Stimulated activated CD4-positive, alpha-beta T cell treated with anti-CD3 and anti-CD28 coated beads, Interleukin-15, amount 100 ng/mL, for 1 hour (primary cell): Measurements from ENCODE around the gene FIG4.
"Not testable (repeated sequence)": the region's sequence is repeated elsewhere in the genome, so short reads cannot be mapped to it uniquely, and the experiment has no call there.

Experiments
- DNase-seq, 2 donors: peaks; one replicate each; pipeline ENCODE4 v3.0.0-alpha.2; 2020; ENCODE audit warnings: low read depth in 1 of 2, low spot score in 1 of 2

FIG4 gene

DNA sequence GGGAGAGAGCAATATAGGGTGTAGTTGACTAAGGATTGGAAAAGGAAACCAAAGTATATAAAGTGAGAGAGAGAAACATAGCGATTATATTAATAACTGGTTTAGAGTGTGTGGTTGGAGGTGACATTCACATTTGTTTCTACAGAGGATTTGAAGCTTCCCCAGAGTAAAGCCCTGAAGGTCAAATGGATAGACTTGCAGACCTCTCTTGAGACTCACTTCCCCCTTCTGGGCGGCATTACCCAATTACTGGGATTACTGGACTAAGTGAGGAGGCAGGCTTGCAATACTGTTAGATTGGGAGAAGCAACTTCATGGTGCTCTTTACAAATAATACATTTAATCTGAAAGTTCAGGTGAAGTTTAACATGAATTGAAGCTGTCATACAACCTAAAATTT, 10.7 kb downstream of the FIG4 start:
- DNase-seq = no peak

DNA sequence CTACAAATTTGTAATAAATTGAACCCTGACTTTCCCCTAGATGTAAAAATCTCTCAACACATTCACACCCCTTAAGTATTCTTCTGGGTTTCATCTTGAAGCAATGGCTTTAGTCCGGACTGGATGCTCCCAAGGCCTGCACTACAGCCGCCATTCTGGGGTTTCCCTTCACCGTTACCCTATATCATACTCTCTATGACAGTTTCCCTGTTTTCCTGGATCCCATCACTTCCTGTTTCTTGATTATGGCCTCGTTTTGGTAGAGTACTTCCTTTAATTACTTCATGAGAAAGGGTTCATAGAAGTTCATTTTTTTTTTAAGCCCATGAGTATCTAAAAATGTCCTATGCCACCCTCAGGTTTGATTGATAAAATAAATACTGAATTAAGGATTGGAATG, 11.7 kb downstream of the FIG4 start:
- no peak for DNase-seq

DNA sequence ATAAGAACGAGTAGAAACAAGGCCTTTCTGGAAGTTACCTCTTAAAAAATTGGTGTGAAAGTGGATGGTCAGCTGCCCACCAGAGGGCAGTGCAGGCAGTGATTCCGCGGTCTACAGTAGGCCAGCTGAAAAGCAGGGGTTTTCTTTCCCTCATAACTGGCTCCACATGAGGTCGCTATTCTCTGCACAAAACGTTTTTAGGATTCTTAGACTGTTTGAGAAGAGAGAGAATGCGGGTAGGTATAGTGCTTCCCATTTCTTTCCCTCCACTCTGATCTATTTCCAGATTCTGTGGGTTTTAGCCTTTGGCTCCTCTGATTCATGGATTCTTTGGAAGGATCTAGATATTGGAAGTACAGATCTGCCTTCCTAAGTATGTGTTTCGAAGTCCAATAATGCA, 14.2 kb downstream of the FIG4 start:
- DNase-seq = peak; percentile 29 to 56

DNA sequence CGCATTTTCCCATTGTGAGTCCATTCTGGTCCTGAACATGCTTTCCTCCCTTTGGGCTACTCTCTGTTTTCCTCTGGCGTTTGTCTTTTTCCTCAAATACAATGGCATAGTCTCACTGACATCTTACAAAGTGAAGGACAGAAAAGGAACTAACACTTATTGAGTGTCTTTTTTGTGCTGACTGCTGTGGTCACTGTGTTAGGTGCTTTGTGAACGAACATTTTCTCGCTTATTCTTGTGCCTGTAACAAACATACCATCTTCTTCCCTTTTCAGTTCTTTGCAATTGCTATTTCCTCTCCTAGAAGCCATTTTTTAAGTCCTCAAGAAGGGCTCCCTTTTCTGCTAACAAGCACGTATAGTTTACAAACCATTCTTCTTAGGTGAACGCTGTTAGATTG, 15.4 kb downstream of the FIG4 start:
- no peak for DNase-seq

DNA sequence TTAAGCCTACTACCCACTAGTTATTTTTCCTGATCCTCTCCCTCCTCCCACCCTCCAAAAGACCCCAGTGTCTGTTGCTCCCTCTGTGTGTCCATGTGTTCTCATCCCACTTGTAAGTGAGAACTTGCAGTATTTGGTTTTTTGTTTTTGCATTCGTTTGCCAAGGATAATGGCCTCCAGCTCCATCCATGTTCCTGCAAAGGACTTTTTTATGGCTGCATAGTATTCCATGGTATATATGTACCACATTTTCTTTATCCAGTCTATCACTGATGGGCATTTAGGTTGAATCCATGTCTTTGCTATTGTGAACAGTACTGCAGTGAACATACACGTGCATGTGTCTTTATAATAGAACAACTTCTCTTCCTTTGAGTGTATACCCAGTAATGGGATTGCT, 17.0 kb downstream of the FIG4 start:
- DNase-seq = not testable (repeated sequence)

DNA sequence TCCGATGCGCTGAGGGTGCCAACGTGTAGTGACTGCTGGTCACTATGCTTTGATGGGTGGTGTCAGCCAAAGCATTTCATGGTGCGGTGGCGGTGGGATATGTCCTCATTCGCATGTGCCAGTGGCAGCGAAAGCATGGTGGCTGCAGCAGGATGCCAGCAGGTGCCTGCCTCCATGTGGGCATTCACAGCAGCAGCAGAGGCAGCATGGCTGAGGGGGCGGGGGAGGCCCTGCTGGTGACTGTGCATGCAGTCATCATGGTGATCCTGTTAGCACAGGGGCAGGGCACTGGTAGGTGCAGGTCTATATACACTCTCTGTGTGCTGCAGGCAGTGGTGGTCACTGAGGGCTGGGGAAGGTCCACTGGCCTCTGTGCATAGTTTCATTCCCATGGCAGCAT, 22.0 kb downstream of the FIG4 start:
- DNase-seq = no peak

DNA sequence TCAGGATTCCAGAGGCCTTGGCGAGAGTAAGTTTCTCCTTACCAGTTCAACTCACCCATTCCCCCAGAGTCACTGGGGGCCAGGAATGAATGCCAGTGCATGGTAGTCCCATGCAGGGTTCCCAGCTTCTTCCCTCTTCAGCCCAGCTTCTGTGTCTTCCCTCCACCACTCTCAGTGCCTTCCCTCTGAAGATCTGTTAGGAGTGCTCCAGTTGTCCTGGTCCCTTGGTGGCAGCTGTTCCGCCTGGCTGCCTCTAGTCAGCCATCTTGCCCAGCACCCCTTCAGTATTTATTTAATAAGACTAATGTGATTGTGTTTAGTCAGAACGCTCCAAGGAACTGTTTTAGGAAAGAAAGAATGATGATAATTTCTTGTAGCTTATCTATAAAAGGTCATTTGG, 23.1 kb downstream of the FIG4 start:
- no peak for DNase-seq

DNA sequence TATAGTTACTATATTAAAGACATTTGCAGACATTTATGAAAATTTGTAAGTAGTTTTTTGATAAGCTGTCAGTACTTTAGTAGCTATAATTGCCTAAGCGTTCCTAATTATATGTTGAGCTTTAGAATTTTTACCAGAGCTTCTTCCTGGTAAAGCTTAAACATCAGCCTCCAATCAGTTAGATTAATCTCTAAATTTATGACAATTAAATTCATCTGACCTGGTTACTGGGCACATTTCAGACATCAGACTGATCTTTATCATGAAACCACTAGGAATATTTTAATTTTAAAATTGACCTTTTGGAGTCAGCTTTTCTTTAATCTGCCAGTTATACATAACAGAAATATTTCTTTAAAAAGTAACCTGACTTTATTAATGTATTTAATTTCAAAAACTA, 23.5 kb downstream of the FIG4 start:
- DNase-seq = no peak

DNA sequence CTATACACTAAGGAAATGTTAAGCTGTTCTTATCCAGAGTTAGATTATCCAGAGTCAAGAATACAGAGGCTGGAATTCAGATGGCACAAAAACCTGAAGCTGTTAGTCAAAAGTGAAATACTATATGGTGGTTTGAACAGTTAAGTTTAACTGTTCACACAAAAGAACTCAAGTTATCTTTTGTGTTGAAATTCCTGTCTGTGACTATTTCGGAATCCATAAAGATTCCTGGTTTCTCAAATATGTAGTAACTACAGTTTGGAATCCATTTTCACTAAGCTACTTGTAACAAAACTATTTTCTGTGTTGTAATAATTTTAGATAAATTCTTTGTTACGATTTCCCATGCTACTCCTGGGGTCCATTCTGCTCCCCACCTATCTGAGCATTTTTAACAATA, 24.5 kb downstream of the FIG4 start:
- DNase-seq = no peak

DNA sequence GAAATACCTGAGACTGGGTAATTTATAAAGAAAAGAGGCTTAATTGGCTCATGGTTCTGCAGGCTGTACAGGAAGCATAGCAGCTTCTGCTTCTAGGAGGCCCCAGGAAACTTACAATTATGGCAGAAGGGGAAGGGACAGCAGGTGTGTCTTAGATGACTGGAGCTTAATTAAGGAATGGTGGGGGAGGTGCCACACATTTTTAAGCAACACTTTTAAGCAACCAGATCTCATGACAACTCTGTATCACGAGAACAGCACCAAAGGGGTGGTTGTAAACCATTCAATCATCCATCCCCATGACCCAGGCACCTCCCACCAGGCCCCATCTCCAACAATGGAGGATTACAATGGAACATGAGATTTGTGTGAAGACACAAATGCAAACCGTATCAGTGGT, 26.9 kb downstream of the FIG4 start:
- no peak for DNase-seq

DNA sequence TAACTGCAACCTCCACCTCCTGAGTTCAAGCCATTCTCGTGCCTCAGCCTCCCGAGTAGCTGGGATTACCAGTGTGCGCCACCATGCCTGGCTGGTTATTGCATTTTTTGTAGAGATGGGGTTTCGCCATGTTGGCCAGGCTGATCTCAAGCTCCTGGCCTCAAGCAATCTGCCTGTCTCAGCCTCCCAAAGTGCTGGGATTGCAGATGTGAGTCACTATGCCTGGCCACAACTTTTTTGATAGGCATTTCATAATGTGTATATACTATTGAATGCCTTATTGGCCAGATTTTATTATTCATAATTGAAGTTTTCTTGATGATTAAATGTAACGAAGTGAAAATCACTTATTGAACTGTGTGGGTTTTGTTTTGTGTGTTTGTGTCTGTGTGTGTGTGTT, 27.9 kb downstream of the FIG4 start:
- no peak for DNase-seq

DNA sequence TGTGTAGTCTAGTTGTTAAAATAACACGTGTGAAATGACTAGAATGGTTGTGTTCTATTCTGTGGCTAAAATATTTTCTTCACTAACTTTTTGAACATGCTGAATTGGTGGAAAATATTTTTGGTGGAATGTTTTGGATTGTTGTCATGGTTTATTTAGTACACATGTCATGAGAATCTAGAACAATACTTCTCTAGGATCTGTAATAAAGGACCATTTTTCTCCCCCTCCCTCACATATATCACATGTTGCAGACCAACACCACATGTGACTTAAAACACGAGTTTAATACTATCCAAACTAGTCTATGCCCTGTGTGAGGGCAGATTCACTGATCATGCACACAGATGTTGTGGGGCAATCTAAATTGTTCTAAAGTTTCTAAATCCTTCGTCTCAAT, 29.2 kb downstream of the FIG4 start:
- DNase-seq = no peak

DNA sequence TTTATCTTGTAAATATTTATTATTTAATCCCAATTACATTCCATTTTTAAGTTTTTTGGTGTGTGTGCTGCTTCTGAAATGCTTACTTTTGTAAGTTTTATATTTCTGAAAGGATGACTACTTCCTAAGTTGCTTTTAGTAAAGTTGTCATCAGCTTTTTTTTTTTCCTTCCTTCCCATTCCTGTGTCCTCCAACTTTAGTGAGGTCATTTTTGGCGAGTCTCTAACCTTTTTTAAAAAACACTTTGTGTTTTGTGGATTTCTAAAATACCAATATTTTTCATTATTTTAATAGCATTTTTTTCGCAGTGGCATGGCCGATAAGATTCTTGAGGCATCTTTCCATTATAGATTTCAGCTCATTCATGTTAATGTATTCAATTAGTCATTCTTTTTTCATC, 30.9 kb downstream of the FIG4 start:
- DNase-seq = no peak

DNA sequence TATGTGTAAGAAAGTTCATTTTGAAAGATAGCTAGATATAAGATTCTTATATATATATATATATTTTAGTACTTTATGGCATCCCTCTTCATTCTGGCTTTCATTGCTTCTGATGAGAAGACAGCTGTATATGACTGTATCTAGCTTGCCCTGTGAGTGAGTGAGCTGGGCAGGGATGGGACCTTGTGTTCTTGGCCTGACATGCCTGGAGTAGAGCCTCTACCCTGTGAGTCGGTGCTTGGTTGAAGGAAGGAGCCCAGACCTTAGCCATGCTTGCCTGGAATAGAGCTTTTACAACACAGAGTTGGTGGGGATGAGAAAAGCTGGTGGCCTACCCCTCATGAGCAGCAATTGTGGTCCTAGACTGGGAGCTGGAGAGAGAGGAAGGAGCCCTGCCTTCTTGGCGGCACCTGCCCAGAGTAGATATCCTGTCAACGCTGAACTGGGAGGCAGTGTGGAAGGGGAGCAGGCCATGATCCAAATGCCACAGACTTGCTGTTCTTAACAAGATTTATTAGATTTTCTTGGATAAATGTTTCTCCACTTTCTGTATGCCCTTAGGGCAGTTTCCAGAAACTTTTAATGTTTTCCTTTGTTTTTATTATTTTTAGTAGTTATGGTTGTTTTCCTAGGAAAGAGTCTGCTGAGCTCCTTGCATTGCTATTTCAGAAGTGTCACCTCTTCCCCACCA, 31.6 kb downstream of the FIG4 start:
- no peak for DNase-seq

DNA sequence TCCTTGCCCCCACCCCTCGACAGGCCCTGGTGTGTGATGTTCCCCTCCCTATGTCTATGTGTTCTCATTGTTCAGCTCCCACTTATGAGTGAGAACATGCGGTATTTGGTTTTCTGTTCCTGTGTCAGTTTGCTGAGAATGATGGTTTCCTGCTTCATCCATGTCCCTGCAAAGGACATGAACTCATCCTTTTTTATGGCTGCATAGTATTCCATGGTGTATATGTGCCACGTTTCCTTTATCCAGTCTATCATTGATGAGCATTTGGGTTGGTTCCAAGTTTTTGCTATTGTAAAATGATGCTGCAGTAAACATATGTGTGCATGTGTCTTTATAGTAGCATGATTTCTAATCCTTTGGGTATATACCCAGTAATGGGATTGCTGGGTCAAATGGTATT, 34.2 kb downstream of the FIG4 start:
- DNase-seq = not testable (repeated sequence)

DNA sequence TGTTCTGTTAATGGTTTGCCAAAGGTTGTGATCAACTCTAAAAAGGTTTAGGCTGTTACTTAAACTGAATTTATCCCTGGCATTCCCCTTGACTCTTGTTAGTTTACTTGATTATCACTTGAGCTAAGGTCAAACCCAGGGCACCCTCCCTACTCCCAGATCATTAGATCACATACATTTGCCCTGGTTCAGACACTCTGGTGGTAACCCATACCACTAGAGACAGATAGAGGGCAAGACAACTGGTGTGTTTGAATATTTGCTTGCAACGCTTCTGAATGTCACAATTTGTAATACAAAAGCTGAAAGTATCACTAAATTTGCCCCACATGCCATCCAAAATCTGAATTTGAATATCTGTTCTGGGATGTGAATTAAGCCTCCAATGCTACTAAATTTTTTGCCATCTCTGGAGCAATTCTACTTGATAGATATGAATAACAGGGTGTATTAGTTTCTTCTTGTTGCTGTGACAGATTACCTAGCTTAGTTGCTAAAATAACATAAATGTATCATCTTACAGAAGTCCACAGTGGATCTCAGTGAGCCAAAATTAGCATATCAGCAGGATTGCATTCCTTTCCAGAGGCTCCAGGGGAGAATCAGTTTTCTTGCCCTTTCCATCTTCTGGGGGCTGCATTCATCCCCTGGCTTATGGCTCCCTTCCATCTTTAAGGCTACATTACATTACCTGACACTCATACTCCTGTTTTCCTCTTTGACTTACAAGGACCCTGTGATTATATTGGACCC, 45.4 kb downstream of the FIG4 start:
- DNase-seq = no peak

DNA sequence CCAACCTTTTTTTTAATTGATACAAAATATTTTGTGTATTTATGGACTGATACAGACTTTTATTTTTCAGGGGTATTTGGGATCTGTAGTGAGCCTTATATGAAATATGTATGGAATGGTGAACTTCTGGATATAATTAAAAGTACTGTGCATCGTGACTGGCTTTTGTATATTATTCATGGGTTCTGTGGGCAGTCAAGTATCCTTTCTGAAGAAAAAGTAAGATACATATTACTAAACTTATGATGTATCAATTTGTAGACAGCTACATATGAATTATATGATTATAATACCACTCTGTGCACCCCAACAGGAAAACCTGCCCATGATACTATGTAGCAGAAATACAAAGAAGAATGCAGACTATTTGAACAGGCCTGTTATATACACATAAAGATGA, 47.2 kb downstream of the FIG4 start:
- DNase-seq = no peak

DNA sequence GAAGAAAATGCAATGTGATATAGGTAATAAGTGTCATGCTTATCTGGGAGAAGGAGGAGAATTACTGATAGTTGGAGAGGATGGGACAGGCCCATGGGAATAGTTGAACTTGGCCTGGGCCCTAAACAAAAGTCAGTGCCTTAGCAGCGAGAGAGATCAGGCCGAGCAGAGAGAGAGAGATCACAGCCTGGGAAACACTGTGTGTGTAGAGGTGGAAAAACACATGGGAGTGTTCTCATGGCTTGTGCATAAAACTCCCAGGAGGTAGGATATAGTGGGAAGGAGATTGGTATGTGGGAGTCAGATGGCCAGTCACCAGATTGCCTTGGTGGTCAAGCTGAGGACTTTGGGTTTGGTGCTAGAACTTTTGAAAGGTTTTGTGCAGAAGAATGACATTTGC, 47.6 kb downstream of the FIG4 start:
- DNase-seq = no peak

DNA sequence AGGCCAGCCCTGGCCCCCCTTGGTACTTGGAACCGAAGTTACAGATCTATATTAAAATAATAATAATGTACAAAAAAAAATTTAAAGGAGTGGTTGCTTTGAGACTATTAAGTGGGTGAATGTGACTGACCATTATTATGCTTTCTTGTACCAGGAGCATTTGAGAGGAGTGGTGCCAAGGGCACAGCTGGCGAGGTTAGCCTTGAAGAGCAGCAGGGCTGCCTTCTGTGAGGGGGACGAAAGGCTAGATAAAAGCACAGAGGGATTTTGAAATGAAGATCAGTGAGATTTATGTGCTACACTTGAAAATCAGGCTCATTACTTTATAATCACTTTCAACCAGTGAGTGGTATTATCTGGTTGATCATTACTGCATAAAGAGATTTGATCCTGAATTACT, 48.6 kb downstream of the FIG4 start:
- DNase-seq = no peak

DNA sequence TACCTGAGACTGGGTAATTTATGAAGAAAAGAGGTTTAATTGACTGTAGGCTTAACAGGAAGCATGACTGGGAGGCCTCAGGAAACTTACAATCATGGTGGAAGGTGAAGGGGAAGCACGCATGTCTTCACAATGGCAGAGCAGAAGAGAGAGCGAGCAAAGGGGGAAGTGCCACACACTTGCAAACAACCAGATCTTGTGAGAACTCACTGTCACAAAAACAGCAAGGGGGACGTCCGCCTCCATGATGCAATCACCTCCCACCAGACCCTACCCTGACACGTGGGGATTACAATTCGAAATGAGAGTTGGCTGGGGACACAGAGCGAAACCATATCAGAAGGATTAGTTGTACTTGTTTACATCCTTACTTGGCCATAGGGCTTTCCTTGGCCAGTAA, 49.7 kb downstream of the FIG4 start:
- no peak for DNase-seq

DNA sequence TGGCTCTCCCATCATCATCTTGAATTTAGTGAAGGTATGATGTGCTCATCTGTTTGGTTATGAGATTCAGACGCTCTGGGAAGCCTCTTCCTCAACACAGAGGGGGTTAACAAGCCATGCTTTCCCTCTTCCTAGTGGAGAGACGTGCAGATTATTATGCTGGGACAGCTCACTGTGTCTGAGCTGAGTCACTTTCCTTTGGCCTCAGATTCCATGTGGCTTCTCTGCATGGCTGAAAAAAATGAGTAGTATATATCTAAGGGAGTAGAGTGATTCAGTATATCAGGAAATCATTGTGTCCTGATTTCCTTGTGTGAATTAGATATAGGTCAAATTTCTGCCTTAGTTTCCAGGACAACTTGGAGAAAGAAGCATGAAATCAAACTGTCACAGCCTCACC, 52.6 kb downstream of the FIG4 start:
- no peak for DNase-seq

DNA sequence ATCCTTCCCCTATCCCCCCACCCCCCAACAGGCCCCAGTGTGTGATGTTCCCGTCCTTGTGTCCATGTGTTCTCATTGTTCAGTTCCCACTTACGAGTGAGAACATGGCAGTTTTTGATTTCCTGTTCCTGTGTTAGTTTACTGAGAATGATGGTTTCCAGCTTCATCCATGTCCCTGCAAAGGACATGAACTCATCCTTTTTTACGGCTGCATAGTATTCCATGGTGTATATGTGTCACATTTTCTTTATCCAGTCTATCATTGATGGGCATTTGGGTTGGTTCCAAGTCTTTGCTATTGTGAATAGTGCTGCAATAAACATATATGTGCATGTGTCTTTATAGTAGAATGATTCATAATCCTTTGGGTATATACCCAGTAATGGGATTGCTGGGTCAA, 53.7 kb downstream of the FIG4 start:
- DNase-seq = not testable (repeated sequence)

DNA sequence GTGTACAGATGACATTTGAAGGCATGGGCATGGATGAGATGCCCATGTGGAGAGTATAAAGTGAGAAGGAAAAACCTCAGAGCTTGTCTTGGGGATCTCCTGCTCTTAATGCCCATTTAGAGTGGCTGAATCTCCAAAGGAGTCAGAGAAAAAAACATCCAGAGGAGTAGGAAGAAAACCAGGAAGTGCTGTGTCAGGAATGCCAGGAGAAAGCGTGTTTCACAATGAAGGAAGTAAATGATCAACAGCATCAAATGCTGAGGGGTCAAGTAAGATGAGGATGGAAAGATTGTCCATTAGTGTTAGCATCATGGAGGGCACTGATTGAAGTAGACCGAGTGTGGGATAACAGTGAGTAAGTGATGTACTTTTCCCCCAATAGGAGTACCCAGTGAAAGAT, 56.1 kb downstream of the FIG4 start:
- no peak for DNase-seq
